ENCODE measurements around the gene SKAP1.
"Not testable (repeated sequence)": the region's sequence is repeated elsewhere in the genome, so short reads cannot be mapped to it uniquely, and the experiment has no call there.

SKAP1 gene

DNA sequence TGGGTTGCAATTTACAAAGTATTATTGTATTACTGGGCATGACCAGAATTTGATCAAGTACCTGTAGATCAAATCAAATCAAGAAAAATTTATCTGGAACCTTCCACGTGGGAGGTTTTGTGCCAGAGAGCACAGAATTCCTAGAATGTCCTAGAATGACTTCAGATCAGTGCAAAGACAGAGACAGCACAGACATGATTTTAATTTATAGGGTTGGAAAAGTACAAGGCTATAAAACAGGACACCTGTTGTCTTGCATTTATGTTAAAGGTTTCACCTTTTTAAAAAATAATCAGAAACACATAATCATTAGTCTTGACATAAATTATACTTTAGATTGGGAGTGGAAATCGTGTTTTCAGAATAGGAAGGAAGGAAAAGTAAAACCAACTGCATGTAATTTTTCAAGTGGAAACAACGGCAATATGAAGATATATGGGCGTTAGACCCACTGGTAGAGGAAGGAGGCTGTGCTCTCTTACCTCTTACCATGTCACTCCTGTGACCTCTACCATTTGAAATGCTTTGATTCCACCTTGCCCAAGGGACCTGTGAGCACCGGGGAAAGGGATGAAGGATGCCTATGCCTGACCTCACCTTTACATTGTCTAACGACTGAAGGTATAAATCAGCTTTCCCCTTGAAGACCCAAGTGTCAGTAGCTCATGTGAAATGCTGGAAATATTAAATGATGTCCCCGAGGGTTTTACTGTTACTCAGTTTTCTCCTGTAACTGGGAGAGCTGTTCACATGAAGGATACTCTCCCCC is 222.1 kb downstream of the SKAP1 start:
- no peak for DNase-seq (ENCODE audit: extremely low read depth, low read depth)
- TF ChIP-seq, protein P1, sequence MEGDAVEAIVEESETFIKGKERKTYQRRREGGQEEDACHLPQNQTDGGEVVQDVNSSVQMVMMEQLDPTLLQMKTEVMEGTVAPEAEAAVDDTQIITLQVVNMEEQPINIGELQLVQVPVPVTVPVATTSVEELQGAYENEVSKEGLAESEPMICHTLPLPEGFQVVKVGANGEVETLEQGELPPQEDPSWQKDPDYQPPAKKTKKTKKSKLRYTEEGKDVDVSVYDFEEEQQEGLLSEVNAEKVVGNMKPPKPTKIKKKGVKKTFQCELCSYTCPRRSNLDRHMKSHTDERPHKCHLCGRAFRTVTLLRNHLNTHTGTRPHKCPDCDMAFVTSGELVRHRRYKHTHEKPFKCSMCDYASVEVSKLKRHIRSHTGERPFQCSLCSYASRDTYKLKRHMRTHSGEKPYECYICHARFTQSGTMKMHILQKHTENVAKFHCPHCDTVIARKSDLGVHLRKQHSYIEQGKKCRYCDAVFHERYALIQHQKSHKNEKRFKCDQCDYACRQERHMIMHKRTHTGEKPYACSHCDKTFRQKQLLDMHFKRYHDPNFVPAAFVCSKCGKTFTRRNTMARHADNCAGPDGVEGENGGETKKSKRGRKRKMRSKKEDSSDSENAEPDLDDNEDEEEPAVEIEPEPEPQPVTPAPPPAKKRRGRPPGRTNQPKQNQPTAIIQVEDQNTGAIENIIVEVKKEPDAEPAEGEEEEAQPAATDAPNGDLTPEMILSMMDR (IDR thresholded peaks at IDR 0.05; ENCODE audit: low read depth, low read length), result no peak

DNA sequence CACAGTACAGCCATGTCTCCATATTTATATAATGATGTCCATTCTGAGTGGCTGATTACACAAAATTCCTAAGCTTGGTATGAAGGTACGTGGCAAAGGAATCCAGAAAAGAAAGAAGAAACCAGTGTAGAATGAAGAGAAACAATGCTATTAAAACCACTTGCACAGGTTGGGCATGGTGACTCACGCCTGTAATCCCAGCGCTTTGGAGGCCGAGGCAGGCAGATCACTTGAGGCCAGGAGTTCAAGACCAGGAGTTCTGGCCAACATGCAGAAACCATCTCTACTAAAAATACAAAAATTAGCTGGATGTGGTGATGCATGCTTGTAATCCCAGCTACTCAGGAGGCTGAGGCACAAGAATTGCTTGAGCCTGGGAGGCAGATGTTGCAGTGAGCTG is 223.0 kb downstream of the SKAP1 start:
- not testable (repeated sequence) for DNase-seq (ENCODE audit: extremely low read depth, low read depth)

DNA sequence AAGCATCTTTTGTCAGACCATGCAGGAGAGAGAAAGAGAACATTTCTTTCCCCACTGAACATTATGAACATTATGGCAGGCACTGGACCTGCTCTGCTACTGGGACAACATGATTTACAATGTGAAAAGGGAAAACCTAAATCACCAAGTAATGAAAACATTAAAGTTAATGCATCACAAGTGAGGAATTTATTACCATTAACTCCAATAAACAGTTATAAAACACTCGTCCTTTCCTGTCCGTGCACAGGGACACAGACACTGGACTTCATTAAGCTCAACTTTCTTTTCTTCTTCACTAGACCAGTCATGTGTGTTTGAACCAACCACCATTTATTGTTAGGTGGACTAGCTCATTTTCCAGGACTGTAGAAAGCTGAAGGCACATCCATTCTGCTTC is 227.1 kb downstream of the SKAP1 start:
- TF ChIP-seq, protein P1 (IDR thresholded peaks at IDR 0.05; ENCODE audit: low read depth, low read length), result no peak
- no peak for DNase-seq (ENCODE audit: extremely low read depth, low read depth)

DNA sequence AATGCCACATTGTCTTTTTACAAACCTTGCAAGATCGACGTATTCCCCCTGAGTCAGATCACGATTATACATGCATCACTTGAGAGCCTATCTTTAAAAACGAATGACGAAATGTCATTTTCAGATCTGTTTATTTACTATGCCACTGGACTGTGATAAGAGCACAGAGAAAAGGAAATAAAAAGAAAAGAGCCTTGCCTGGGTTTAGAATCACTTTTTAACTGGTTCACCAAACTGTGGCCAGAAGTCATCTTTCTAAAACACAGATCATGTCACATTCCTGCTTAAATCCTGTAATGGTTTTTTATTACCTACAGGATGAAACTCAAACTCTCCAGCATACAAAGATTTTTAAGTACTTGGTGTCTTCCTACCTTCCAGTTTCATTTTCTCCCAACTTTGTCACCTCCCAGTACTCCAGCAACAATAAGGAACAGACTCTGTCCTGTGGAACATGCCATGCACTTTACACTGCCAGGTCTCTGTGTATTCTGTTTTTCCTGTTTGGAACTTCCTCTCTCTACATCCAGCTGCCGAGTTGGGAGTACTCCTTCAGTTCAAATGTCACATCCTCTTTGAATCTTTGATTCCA is 231.0 kb downstream of the SKAP1 start:
- TF ChIP-seq, protein P1 (IDR thresholded peaks at IDR 0.05; ENCODE audit: low read depth, low read length), result no peak
- DNase-seq (ENCODE audit: extremely low read depth, low read depth), result no peak

DNA sequence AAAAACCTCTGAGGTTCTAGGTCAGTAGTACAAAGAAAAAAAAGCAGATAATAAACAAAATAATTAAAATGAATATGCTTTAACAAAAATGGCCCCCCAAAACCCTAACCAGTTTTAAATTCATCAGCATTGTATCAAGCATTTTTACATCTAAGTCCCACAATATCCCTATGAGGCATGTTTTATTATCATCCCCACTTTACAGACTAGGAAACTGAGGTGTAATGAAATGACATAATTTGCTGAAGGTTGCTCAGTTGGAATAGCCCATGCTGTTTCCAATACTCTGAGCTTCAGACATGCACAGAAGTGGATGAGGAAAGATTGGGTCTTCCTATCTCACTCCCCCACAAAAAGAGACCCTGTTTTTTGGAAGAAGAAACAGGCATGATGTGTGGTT is 234.1 kb downstream of the SKAP1 start:
- no peak for DNase-seq (ENCODE audit: extremely low read depth, low read depth)
- TF ChIP-seq, protein P1 (IDR thresholded peaks at IDR 0.05; ENCODE audit: low read depth, low read length), result no peak

DNA sequence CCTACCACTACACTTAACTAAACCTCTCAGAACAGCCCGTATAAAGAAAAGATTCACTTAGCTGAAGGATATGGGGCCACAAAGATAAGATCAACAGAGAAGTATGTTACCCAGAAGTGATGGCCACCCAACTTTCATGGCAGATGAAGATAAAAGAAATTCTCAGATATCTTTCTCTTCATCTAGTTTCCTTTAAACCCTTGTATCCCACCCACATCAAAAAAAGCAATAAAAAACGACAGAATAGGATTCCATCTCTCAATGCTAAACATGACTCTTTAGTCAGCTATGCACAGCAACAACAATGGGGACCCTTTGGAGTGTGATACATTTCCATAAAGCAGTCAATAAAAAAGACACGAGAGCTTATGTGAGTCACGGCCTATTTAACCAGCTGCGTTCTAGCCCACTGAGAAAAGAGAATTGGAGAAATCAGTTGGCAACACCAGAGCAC is 235.9 kb downstream of the SKAP1 start:
- TF ChIP-seq, protein P1 (IDR thresholded peaks at IDR 0.05; ENCODE audit: low read depth, low read length), result no peak
- DNase-seq (ENCODE audit: extremely low read depth, low read depth), result no peak

DNA sequence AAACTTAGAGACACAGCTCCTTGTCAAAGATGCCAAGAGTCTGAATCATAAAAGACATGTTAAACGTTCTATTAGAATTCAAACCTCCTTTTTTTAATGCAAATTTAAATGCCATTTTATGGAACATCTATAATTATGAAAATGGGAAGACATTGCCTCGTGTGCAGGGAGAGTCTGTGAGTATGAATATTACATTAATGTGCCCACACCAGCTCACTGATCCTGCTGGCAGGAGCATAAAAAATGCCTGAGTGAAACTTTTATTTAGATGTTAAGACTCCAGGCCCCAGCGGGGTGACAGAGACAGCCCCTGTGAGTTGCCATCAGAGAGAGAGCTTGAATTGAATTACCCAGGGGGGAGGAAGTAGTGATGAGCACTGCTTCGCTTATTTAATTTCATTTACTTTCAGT is 237.7 kb downstream of the SKAP1 start:
- DNase-seq (ENCODE audit: extremely low read depth, low read depth), result no peak
- TF ChIP-seq, protein P1 (IDR thresholded peaks at IDR 0.05; ENCODE audit: low read depth, low read length), result no peak

Data from AG09319 (cell line).